ENCODE measurements around the gene STPG2. TPM values are rescaled to one million over a fixed set of nuclear protein-coding genes. Genes with fewer than 3 reads are reported as not detected.
"Not testable (repeated sequence)": the region's sequence is repeated elsewhere in the genome, so short reads cannot be mapped to it uniquely, and the experiment has no call there.

STPG2 gene
- total and polyA plus RNA-seq, 9 donors: 0.06 to 1.3 (median 0.53) TPM; not detected in 1

GRCh38 chr4:97558204-97558778, 585.0 kb downstream of the STPG2 start:
- Histone ChIP-seq H3K9me3 (no peaks in the 10 kb centered on the region), H3K4me3 (no peak overlapping the region), H3K4me1 (ENCODE audit: insufficient read depth) (no peaks in the 10 kb centered on the region), H3K27ac (no peak overlapping the region), H3K27me3 (no peaks in the 10 kb centered on the region), H3K36me3 (no peaks in the 10 kb centered on the region)
- DNase-seq: no peak
- WGBS, 3 donors: 60 to 76% (median 70%) methylated on average over 4 of the region's 4 CpGs
- no peak for TF ChIP-seq CTCF (IDR thresholded peaks at IDR 0.05)
- no peak for TF ChIP-seq EP300 (IDR thresholded peaks at IDR 0.05)
- no peak for TF ChIP-seq POLR2A (IDR thresholded peaks at IDR 0.05)
- intact Hi-C loops (cut with DNase I): no loop called here

- H3K27me3 ChIP-seq; intact Hi-C loops (cut with DNase I); H3K36me3 ChIP-seq; DNase-seq; H3K4me1 ChIP-seq (ENCODE audit: insufficient read depth); H3K9me3 ChIP-seq; H3K27ac ChIP-seq; H3K4me3 ChIP-seq: not testable (repeated sequence)
- 92 to 94% (median 92%) methylated on average over 10 of the region's 10 CpGs for WGBS, 3 donors
These were observed 592.6 kb downstream of the STPG2 start for GRCh38 chr4:97550637-97551036.

- 92 to 95% (median 92%) methylated on average over 2 of the region's 2 CpGs for WGBS, 3 donors
- DNase-seq: no peak
- Histone ChIP-seq H3K9me3 (no peaks in the 10 kb centered on the region), H3K36me3 (no peaks in the 10 kb centered on the region), H3K27me3 (no peaks in the 10 kb centered on the region), H3K4me1 (ENCODE audit: insufficient read depth) (no peaks in the 10 kb centered on the region), H3K27ac (no peak overlapping the region), H3K4me3 (no peak overlapping the region)
- TF ChIP-seq POLR2A (IDR thresholded peaks at IDR 0.05): no peak
- intact Hi-C loops (cut with DNase I): no loop called here
These were observed 594.2 kb downstream of the STPG2 start for GRCh38 chr4:97548943-97549583.

GRCh38 chr4:97548186-97548585, 595.1 kb downstream of the STPG2 start:
- H3K27me3 ChIP-seq: no peaks in the 10 kb centered on the region
- TF ChIP-seq CTCF (IDR thresholded peaks at IDR 0.05): no peak
- TF ChIP-seq EP300 (IDR thresholded peaks at IDR 0.05): no peak
- no peak for TF ChIP-seq POLR2A (IDR thresholded peaks at IDR 0.05)
- no peak overlapping the region for H3K4me3 ChIP-seq
- WGBS, 3 donors: 75 to 86% (median 76%) methylated on average over 2 of the region's 2 CpGs
- no peak overlapping the region for H3K27ac ChIP-seq
- DNase-seq: no peak
- no peaks in the 10 kb centered on the region for H3K36me3 ChIP-seq
- intact Hi-C loops (cut with DNase I): no loop called here
- H3K4me1 ChIP-seq (ENCODE audit: insufficient read depth): no peaks in the 10 kb centered on the region
- no peaks in the 10 kb centered on the region for H3K9me3 ChIP-seq

GRCh38 chr4:97531351-97531750, 611.9 kb downstream of the STPG2 start:
- no peak for TF ChIP-seq POLR2A (IDR thresholded peaks at IDR 0.05)
- TF ChIP-seq EP300 (IDR thresholded peaks at IDR 0.05): no peak
- no peak for TF ChIP-seq CTCF (IDR thresholded peaks at IDR 0.05)
- no peaks in the 10 kb centered on the region for H3K36me3 ChIP-seq
- no peaks in the 10 kb centered on the region for H3K27me3 ChIP-seq
- H3K4me3 ChIP-seq: no peak overlapping the region
- DNase-seq: no peak
- no peaks in the 10 kb centered on the region for H3K4me1 ChIP-seq (ENCODE audit: insufficient read depth)
- H3K27ac ChIP-seq: no peak overlapping the region
- intact Hi-C loops (cut with DNase I): no loop called here
- H3K9me3 ChIP-seq: no peaks in the 10 kb centered on the region

Measured in ovary (tissue), 9 donors.